Endometrial microvascular endothelial cells (primary cell): ENCODE results near the gene RALGDS. TPM values are rescaled to one million over a fixed set of nuclear protein-coding genes. Genes with fewer than 3 reads are reported as not detected.

Experiments used
- in situ Hi-C: cut with HindIII; loops from 2 replicates; pipeline ENCODE4 v1.10.0; 2017; ENCODE audit warnings: low sequenced_read_pairs, low pct_unique_long_range_greater_than_20kb; ENCODE audit errors: inconsistent ontology term
- total RNA-seq: library from RNA; depleted of rRNA; stranded (reverse); fragments of >200 nt; gene quantifications from one replicate; pipeline ENCODE4 v1.2.3, GENCODE V29; 2015; ENCODE audit errors: inconsistent ontology term

RALGDS gene
- total RNA-seq, 1 donor from 2014 or later = 17.6 TPM

GRCh38 chr9:133140174-133140505 lies 19.1 kb upstream of the RALGDS start:
- in situ Hi-C loops = no loop called here

DNA sequence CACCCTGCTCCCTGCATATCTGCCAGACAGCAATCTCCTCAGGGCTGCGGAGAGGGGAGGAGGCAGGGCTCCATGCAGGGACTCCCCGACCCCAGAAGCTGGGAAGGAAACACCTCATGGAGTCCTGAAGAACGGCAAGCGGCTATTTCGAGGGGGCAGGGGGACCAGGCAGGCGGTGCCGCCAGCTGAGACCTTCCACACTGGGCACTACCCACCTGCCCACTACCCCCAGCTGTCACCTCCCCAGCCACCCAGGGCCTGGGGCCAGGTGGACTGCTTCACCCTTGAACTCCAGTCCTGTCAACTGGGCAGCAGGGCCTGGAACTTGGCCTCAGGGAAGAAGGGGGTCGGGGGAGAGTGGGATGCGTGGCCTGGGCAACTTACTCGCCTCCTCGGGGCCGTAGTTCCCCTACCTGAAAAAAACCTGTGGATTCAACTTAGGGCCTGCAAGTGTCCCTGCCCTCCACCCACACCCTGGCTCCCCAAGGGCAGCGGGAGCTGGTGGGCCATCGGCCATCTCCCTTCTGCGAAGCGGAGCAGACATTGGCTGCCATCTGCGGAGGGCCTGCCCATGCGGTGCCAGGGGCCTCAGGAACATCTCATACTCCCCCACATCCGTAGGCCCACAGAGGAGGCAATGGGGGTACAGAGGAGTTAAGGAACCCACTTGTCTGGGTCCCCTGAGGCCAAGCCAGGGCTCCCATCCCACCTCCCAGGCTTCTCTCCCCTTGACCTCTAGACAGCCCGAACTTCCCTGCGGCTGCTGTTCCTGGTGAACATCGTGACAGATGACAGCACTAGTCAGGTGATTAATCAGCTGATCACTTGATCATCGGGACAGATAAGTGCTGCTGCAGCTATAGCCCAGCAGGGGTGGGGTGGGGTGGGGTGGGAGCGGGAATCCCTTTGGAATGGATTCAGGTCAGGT lies 18.5 kb upstream of the RALGDS start:
- in situ Hi-C loops = no loop called here

DNA sequence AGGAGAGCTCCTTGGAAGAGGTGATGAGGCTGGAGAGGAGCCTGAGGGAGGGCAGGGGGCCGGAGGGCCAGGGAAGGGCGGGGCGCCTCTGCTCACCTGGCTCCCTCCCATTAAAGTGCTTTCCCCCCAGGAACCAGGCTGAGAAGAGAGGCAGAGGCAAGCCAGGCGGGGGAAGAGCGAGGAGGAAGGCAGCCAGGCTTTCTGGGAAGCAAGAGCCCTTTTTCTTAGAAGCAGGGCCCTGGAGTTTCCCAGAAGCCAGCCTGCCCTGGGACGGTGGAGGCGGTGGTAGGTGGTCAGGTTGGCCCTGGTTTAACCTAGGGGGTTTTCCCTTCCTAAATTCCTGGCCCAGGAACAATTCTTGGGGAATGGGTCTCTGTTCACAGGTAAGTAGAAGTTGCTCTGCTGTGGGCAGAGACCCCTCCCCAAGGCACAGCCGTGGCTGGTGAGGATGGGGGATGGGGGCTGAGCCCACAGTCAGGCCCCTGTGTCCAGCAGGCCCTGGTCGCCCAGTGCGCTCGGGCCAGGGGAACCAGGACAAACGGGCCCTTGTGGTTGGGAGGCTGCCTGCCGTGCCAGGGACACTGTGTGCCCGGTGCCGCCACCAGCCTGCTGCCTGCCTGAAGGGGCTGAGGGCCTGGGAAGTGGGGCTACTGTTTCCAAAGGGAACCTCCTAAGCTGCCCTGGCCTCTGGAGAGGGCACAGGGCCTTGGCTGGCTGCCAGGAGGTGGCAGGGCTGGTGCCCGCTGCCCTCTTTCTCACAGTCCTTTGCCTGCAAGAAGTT lies 16.6 kb upstream of the RALGDS start:
- in situ Hi-C loops = no loop called here

- in situ Hi-C loops = no loop called here
Observed at GRCh38 chr9:133135146-133135745, 14.2 kb upstream of the RALGDS start.

- in situ Hi-C loops = no loop called here
Observed at GRCh38 chr9:133134388-133135145, 13.5 kb upstream of the RALGDS start.

DNA sequence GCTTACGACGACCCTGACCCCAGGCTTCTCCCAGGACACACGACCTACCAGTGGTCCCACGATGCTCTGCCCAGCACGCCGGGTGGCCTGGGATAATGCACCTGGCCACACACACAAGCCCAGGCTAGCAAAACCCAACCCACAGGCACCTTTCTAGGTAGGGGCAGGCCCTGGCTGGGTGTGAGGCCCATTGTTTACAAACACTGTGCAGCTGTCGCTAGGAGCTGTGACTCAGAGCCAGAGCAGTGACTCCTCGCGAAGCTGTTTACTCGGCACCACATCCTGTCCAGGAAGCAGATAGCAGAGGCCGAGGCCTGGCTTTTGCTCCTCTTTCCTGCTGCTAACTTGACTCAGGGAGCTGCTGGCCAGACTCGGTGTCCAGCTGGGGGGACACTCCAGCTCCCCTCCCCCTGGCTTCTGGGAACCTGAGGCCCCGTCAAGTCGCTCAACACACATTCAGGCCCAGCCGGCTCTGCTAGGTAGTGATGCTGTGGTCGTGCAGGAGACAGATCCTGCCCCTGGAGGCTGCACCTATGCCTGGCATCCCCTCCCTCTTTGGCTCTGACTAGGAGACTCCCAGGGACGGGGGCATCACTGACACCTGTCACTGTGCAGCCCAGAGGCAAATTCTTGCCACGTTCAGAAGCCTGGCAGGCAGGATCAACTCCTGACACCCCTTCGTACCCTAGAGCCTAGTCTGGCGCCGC lies 12.8 kb upstream of the RALGDS start:
- in situ Hi-C loops = no loop called here

GRCh38 chr9:133132174-133132573 lies 11.1 kb upstream of the RALGDS start:
- in situ Hi-C loops = no loop called here

GRCh38 chr9:133131506-133131905 lies 10.5 kb upstream of the RALGDS start:
- in situ Hi-C loops = no loop called here

GRCh38 chr9:133130685-133131244 lies 9.7 kb upstream of the RALGDS start:
- in situ Hi-C loops = no loop called here

- in situ Hi-C loops = no loop called here
Observed at GRCh38 chr9:133129001-133129795, 8.2 kb upstream of the RALGDS start.

GRCh38 chr9:133128152-133128551 lies 7.1 kb upstream of the RALGDS start:
- in situ Hi-C loops = no loop called here

- in situ Hi-C loops = no loop called here
Observed at GRCh38 chr9:133127340-133127981, 6.4 kb upstream of the RALGDS start.

DNA sequence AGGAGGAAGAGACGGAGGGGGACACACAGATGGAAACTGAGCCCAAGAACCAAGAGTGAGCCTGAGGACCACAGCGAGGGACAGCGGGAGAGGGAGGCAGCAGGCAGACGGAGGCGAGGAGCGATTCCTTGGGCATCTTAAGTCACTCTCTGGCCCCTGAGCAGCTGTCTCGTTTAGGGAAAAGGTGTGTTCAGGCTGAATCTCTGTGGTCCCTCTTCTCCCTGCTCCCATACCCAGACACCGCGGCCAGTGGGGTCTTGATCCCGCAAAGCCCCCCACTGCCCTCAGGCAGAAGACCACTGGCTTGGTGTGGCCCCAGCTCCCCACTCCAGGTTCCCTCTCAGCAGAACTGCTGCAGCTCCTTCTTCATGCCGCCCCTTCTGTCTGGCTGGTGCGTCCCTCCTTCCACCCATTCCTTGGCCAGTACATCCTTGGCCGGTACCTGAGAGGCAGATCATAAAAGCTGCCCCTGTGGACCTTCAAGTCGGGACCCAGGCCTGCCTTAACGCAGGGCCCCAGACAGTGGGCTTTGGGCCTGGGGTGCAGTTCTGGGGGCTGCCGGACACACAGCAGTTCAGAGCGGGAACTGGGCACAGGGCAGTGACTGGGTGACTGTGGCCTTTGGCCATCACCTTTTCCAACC lies 5.8 kb upstream of the RALGDS start:
- in situ Hi-C loops = no loop called here

- in situ Hi-C loops = no loop called here
Observed at GRCh38 chr9:133125941-133126696, 5.1 kb upstream of the RALGDS start.

GRCh38 chr9:133124907-133125275 lies 3.9 kb upstream of the RALGDS start:
- in situ Hi-C loops = no loop called here
